Liver (tissue), 3 donors: ENCODE results near the gene DTWD2.

Experiments used
- ATF3 ChIP-seq: IDR thresholded peaks from 2 replicates; pipeline ENCODE4 v1.6.1; 2016; ENCODE audit warnings: antibody characterized with exemption
- EGR1 ChIP-seq, 2 donors: IDR thresholded peaks; 2 replicates each; pipeline ENCODE4 v1.6.1; 2016 to 2018; ENCODE audit warnings: antibody characterized with exemption in 2 of 2, low read depth in 2 of 2
- FOXA1 ChIP-seq: IDR thresholded peaks from 2 replicates; pipeline ENCODE4 v1.6.1; 2016; ENCODE audit warnings: antibody characterized with exemption
- FOXA2 ChIP-seq: IDR thresholded peaks from 2 replicates; pipeline ENCODE4 v1.6.1; 2016; ENCODE audit warnings: antibody characterized with exemption
- GABPA ChIP-seq, 2 donors: IDR thresholded peaks in 1 of 2; conservative IDR thresholded peaks in 1 of 2; 2 replicates each; pipeline ENCODE4 v1.6.1; 2016; ENCODE audit warnings: antibody characterized with exemption in 2 of 2, mild to moderate bottlenecking in 1 of 2, moderate library complexity in 1 of 2
- NR2F2 ChIP-seq: IDR thresholded peaks from 2 replicates; pipeline ENCODE4 v1.6.1; 2016; ENCODE audit warnings: antibody characterized with exemption
- RAD21 ChIP-seq, 2 donors: IDR thresholded peaks; 2 replicates each; pipeline ENCODE4 v1.6.1; 2016; ENCODE audit warnings: antibody characterized with exemption in 2 of 2, mild to moderate bottlenecking in 2 of 2
- SP1 ChIP-seq: IDR thresholded peaks from 2 replicates; pipeline ENCODE4 v1.6.1; 2018; ENCODE audit warnings: antibody characterized with exemption, mild to moderate bottlenecking
- TAF1 ChIP-seq: conservative IDR thresholded peaks from 2 replicates; pipeline ENCODE4 v1.6.1; 2016; ENCODE audit warnings: antibody characterized with exemption, mild to moderate bottlenecking
- YY1 ChIP-seq: IDR thresholded peaks from 2 replicates; pipeline ENCODE4 v1.6.1; 2016; ENCODE audit warnings: antibody characterized with exemption, mild to moderate bottlenecking
- TF ChIP-seq, protein P1 (sequence below): IDR thresholded peaks from 2 replicates; pipeline ENCODE4 v1.6.1; 2016; ENCODE audit warnings: antibody characterized with exemption
- TF ChIP-seq, protein P2 (sequence below): fragments of 150-350 bp; IDR thresholded peaks from 2 replicates; pipeline ENCODE4 v1.5.1; 2017; ENCODE audit warnings: improper control_type of control experiment, low read depth, low read length; ENCODE audit not compliant: missing input control
- TF ChIP-seq, protein P3 (sequence below): IDR thresholded peaks from 2 replicates; pipeline ENCODE4 v1.6.1; 2016; ENCODE audit warnings: antibody characterized with exemption, mild to moderate bottlenecking
- donor health status: healthy.
- donor health status: healthy.

GRCh38 chr5:118891252-118891651 lies 97.1 kb downstream of the DTWD2 start:
- TF ChIP-seq RAD21 (IDR thresholded peaks at IDR 0.05): no peak
- TF ChIP-seq, protein P1, sequence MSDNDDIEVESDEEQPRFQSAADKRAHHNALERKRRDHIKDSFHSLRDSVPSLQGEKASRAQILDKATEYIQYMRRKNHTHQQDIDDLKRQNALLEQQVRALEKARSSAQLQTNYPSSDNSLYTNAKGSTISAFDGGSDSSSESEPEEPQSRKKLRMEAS: no peak
- TF ChIP-seq, protein P2, sequence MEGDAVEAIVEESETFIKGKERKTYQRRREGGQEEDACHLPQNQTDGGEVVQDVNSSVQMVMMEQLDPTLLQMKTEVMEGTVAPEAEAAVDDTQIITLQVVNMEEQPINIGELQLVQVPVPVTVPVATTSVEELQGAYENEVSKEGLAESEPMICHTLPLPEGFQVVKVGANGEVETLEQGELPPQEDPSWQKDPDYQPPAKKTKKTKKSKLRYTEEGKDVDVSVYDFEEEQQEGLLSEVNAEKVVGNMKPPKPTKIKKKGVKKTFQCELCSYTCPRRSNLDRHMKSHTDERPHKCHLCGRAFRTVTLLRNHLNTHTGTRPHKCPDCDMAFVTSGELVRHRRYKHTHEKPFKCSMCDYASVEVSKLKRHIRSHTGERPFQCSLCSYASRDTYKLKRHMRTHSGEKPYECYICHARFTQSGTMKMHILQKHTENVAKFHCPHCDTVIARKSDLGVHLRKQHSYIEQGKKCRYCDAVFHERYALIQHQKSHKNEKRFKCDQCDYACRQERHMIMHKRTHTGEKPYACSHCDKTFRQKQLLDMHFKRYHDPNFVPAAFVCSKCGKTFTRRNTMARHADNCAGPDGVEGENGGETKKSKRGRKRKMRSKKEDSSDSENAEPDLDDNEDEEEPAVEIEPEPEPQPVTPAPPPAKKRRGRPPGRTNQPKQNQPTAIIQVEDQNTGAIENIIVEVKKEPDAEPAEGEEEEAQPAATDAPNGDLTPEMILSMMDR: no peak
- no peak for TF ChIP-seq FOXA2
- no peak for TF ChIP-seq EGR1 (IDR thresholded peaks at IDR 0.05; ENCODE audit: low read depth in 2 of 2)
- no peak for TF ChIP-seq FOXA1
- TF ChIP-seq, protein P3, sequence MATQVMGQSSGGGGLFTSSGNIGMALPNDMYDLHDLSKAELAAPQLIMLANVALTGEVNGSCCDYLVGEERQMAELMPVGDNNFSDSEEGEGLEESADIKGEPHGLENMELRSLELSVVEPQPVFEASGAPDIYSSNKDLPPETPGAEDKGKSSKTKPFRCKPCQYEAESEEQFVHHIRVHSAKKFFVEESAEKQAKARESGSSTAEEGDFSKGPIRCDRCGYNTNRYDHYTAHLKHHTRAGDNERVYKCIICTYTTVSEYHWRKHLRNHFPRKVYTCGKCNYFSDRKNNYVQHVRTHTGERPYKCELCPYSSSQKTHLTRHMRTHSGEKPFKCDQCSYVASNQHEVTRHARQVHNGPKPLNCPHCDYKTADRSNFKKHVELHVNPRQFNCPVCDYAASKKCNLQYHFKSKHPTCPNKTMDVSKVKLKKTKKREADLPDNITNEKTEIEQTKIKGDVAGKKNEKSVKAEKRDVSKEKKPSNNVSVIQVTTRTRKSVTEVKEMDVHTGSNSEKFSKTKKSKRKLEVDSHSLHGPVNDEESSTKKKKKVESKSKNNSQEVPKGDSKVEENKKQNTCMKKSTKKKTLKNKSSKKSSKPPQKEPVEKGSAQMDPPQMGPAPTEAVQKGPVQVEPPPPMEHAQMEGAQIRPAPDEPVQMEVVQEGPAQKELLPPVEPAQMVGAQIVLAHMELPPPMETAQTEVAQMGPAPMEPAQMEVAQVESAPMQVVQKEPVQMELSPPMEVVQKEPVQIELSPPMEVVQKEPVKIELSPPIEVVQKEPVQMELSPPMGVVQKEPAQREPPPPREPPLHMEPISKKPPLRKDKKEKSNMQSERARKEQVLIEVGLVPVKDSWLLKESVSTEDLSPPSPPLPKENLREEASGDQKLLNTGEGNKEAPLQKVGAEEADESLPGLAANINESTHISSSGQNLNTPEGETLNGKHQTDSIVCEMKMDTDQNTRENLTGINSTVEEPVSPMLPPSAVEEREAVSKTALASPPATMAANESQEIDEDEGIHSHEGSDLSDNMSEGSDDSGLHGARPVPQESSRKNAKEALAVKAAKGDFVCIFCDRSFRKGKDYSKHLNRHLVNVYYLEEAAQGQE: no peak
- no peak for TF ChIP-seq SP1
- no peak for TF ChIP-seq GABPA (IDR thresholded peaks at IDR 0.05 in 1 of 2, conservative IDR thresholded peaks at IDR 0.05 in 1 of 2)
- no peak for TF ChIP-seq YY1
- no peak for TF ChIP-seq ATF3
- no peak for TF ChIP-seq TAF1
- TF ChIP-seq NR2F2: no peak
